ENCODE data around the gene CEP295NL. TPM values are rescaled to one million over a fixed set of nuclear protein-coding genes. Genes with fewer than 3 reads are reported as not detected.
A peak's percentile ranks its signal among the peaks of the same experiment; 100 is the strongest.

The CEP295NL gene
- total and polyA plus RNA-seq, 8 donors, result 0.21 to 5.1 (median 2.7) TPM

- Histone ChIP-seq H3K27me3 (no peaks in the 10 kb centered on the region), H3K9me3 (no peaks in the 10 kb centered on the region), H3K27ac (peak within 1 kb of the TSS; percentile 99 to 100 (median 100)), H3K4me1 (peaks cover 14 to 19% (median 16%) of the 10 kb centered on the region in 3 donors), H3K4me3 (peak within 1 kb of the TSS; percentile 62 to 96 (median 86)), H3K36me3 (peaks cover 0 to 19% (median 3%) of the 10 kb centered on the region in 3 donors)
- no peak for FAIRE-seq
- ATAC-seq, result peak; percentile 88 to 94 (median 90)
- WGBS, 2 donors, result 0% methylated on average over 57 to 74 of the region's 74 CpGs
- no peak for TF ChIP-seq CTCF (IDR thresholded peaks at IDR 0.05)
- intact Hi-C loops (cut with DNase I), result no loop called here
- DNase-seq, result peak; percentile 99 to 100 (median 100)
These were observed 62.0 kb downstream of the CEP295NL start, which contains the start of gene USP36 for GRCh38 chr17:78840780-78841611. Gene USP36 (minus strand): TSS chr17:78840814. CDS start chr17:78836363, 4,451 bp downstream.

Other genes starting within 250 kb of the CEP295NL start
- gene CYTH1, start 120.9 kb downstream of the CEP295NL start, total RNA-seq, result 10 to 100 TPM; 18.3 to 34.4 (median 21.3) TPM
- 10 to 100 TPM; 25.0 to 28.9 TPM for gene CYTH1, start 120.9 kb downstream of the CEP295NL start, polyA plus RNA-seq
- gene USP36, start 62.4 kb downstream of the CEP295NL start, total RNA-seq, result 10 to 100 TPM; 31.2 to 58.3 (median 35.8) TPM
- gene USP36, start 62.4 kb downstream of the CEP295NL start, polyA plus RNA-seq, result 10 to 100 TPM; 33.1 to 41.8 TPM
- gene TIMP2, start 22.2 kb upstream of the CEP295NL start, total RNA-seq, result 100 to 1,000 TPM in 1 of 6 donors, 10 to 100 TPM in 5; 39.9 to 128 (median 57.6) TPM
- 10 to 100 TPM; 22.2 to 42.7 TPM for gene TIMP2, start 22.2 kb upstream of the CEP295NL start, polyA plus RNA-seq
- gene LGALS3BP, start 76.7 kb upstream of the CEP295NL start, total RNA-seq, result 100 to 1,000 TPM in 2 of 6 donors, 10 to 100 TPM in 4; 35.3 to 169 (median 71.4) TPM
- gene LGALS3BP, start 76.7 kb upstream of the CEP295NL start, polyA plus RNA-seq, result 100 to 1,000 TPM in 1 of 2 donors, 10 to 100 TPM in 1; 80.1 to 102 TPM
- 10 to 100 TPM; 20.7 to 45.0 (median 29.3) TPM for gene CANT1, start 106.6 kb upstream of the CEP295NL start, total RNA-seq
- gene CANT1, start 106.6 kb upstream of the CEP295NL start, polyA plus RNA-seq, result 10 to 100 TPM in 1 of 2 donors, 1 to 10 TPM in 1; 7.4 to 10.7 TPM
- gene C1QTNF1, start 121.0 kb upstream of the CEP295NL start, total RNA-seq, result 10 to 100 TPM in 2 of 6 donors, 1 to 10 TPM in 4; 5.3 to 17.9 (median 6.7) TPM
- gene C1QTNF1, start 121.0 kb upstream of the CEP295NL start, polyA plus RNA-seq, result 10 to 100 TPM in 1 of 2 donors, 1 to 10 TPM in 1; 9.4 to 31.2 TPM
- 10 to 100 TPM; 13.9 to 42.1 (median 20.2) TPM for gene ENGASE, start 171.6 kb upstream of the CEP295NL start, total RNA-seq
- 10 to 100 TPM; 34.3 to 86.5 TPM for gene ENGASE, start 171.6 kb upstream of the CEP295NL start, polyA plus RNA-seq

All from pancreas (tissue), 10 donors.